ENCODE results near the gene FAM76A. TPM values are rescaled to one million over a fixed set of nuclear protein-coding genes. Genes with fewer than 3 reads are reported as not detected.
A peak's percentile ranks its signal among the peaks of the same experiment; 100 is the strongest.
"Not testable (repeated sequence)": the region's sequence is repeated elsewhere in the genome, so short reads cannot be mapped to it uniquely, and the experiment has no call there.

Gene FAM76A
- total RNA-seq, 4 donors from 2014 or later = 4.9 to 14.7 (median 9.5) TPM

- peaks cover 14 to 63% (median 27%) of the 10 kb centered on the region in 3 donors for H3K4me1 ChIP-seq
- intact Hi-C loops (cut with DNase I) = no loop called here
- H3K4me3 ChIP-seq = peak overlapping the region; percentile 64 to 93 (median 83)
- TF ChIP-seq CTCF (IDR thresholded peaks at IDR 0.05) (no peak), POLR2A (IDR thresholded peaks at IDR 0.05) (peak in 1 of 4 donors; percentile 6)
- DNase-seq = no peak
- H3K27ac ChIP-seq = peak overlapping the region; percentile 94 to 99 (median 97)
- no peaks in the 10 kb centered on the region for H3K27me3 ChIP-seq
- H3K36me3 ChIP-seq = peaks cover 0 to 13% (median 0%) of the 10 kb centered on the region in 3 donors
- H3K9me3 ChIP-seq = no peaks in the 10 kb centered on the region
- 15 to 27% methylated on average over 3 of the region's 3 CpGs for WGBS, 2 donors
Observed at GRCh38 chr1:27773826-27774445, 48.2 kb downstream of the FAM76A start.

DNA sequence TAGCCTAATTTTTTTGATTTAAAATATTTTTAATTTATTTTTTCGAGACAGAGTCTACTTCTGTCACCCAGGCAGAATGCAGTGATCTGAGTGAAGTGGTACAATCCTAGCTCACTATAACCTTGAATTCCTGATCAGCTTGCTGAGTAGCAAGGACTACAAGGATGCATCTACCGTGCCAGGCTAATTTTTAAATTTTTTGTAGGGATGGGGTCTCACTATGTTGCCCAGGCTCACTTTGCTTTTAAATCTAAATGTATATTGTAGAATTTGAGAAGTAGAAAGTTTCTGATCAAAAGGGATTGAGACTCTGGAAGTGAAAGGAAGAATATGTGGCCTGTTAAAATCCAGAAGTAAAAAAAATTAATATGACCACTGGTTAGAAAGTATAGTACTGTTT is 48.9 kb downstream of the FAM76A start:
- no peak for DNase-seq
- TF ChIP-seq POLR2A (IDR thresholded peaks at IDR 0.05) (no peak), CTCF (IDR thresholded peaks at IDR 0.05) (no peak)
- Histone ChIP-seq H3K36me3 (peaks cover 0 to 16% (median 0%) of the 10 kb centered on the region in 3 donors), H3K27me3 (no peaks in the 10 kb centered on the region), H3K9me3 (no peaks in the 10 kb centered on the region), H3K4me1 (peaks cover 14 to 70% (median 27%) of the 10 kb centered on the region in 3 donors), H3K4me3 (peak overlapping the region; percentile 64 to 93 (median 83)), H3K27ac (peak overlapping the region in 3 of 4 donors; percentile 94 to 97 (median 97))
- intact Hi-C loops (cut with DNase I) = no loop called here
- WGBS, 2 donors = 71 to 87% methylated on average over 2 of the region's 2 CpGs

DNA sequence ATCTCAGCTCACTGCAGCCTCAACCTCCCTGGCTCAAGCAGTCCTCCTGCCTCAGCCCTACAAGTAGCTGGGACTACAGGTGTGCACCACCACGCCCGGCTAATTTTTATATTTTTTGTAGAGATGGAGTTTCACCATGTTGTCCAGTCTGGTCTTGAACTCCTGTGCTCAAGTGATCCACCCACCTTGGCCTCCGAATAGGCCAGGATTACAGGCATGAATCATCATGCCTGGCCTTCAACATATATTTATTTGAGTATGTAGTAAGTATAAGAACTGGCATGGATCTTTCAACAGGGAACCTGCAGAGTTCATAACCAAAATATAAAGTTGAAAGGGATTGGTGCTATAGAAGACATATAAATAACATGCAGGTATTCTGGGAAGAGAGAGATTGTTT is 49.6 kb downstream of the FAM76A start:
- WGBS, 2 donors = 31 to 66% methylated on average over 3 of the region's 3 CpGs
- H3K4me3 ChIP-seq; DNase-seq; intact Hi-C loops (cut with DNase I); H3K9me3 ChIP-seq; H3K27me3 ChIP-seq: not testable (repeated sequence)
- H3K27ac ChIP-seq = peak overlapping the region in 2 of 4 donors; percentile 97
- peaks cover 14 to 73% (median 27%) of the 10 kb centered on the region in 3 donors for H3K4me1 ChIP-seq
- H3K36me3 ChIP-seq = peaks cover 0 to 23% (median 0%) of the 10 kb centered on the region in 3 donors

DNA sequence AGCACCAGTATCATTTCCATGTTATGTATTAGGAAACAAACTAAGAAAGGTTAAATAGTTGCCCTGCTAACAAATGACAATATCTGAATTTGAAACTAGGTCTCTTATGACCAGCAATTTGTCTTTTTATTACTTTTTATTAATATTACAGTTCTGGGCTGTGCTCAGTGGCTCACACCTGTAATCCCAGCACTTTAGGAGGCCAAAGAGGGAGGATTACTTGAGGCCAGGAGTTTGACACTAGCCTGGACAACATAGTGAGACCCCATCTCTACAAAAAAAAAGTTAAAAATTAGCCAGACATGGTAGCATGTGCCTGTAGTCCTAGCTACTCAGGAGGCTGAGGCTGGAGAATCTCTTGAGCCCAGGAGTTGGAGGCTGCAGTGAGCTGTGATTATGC is 50.5 kb downstream of the FAM76A start:
- peaks cover 19 to 79% (median 27%) of the 10 kb centered on the region in 3 donors for H3K4me1 ChIP-seq
- H3K4me3 ChIP-seq; DNase-seq; H3K27ac ChIP-seq; intact Hi-C loops (cut with DNase I); H3K27me3 ChIP-seq; H3K9me3 ChIP-seq: not testable (repeated sequence)
- peaks cover 0 to 24% (median 0%) of the 10 kb centered on the region in 3 donors for H3K36me3 ChIP-seq

DNA sequence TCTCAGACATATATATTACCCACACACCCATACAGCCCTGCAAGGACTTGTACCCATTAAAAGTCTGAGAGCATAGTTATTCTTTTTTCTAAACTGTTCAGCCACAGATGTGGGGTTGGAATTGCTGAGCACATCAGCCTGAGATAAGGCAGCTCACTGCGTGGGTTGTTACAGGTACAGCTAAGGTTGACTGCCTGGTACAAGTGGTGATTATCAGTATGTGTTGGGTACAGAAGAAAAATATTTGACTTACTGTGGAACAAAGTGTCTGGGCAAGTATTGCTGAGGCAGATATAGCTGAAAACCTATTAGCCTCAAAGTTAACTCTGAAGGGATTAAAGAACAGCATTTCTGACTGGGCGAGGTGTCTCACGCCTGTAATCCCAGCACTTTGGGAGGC is 52.3 kb downstream of the FAM76A start:
- Histone ChIP-seq H3K27ac (peak overlapping the region in 1 of 4 donors; percentile 17), H3K4me1 (peaks cover 19 to 78% (median 27%) of the 10 kb centered on the region in 3 donors), H3K27me3 (no peaks in the 10 kb centered on the region), H3K4me3 (no peak overlapping the region), H3K36me3 (peaks cover 0 to 28% (median 0%) of the 10 kb centered on the region in 3 donors), H3K9me3 (no peaks in the 10 kb centered on the region)
- no peak for DNase-seq
- TF ChIP-seq CTCF (IDR thresholded peaks at IDR 0.05) = no peak
- intact Hi-C loops (cut with DNase I) = no loop called here
- 81 to 84% methylated on average over 3 of the region's 3 CpGs for WGBS, 2 donors

DNA sequence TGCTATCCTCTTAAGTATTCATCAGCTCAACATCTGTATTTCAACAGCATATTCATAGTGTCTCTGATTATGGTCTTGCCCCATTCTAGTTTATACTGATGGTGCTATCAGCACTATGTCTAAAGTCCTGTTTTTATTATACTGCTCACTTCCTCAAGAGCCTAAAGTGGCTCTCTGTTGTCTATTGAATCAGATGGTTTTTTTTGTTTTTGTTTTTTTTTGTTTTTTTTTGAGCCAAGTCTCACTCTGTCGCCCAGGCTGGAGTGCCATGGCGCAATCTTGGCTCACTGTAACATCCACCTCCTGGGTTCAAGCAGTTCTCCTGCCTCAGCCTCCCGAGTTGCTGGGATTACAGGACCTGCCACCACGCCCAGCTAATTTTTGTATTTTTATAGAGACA is 53.4 kb downstream of the FAM76A start:
- Histone ChIP-seq H3K4me3 (no peak overlapping the region), H3K4me1 (peaks cover 24 to 84% (median 31%) of the 10 kb centered on the region in 3 donors), H3K27me3 (no peaks in the 10 kb centered on the region), H3K27ac (no peak overlapping the region), H3K36me3 (peaks cover 0 to 28% (median 0%) of the 10 kb centered on the region in 3 donors), H3K9me3 (no peaks in the 10 kb centered on the region)
- DNase-seq = no peak
- intact Hi-C loops (cut with DNase I) = no loop called here
- WGBS, 2 donors = 76 to 91% methylated on average over 4 of the region's 4 CpGs
- TF ChIP-seq POLR2A (IDR thresholded peaks at IDR 0.05) (no peak), CTCF (IDR thresholded peaks at IDR 0.05) (no peak)

Data from esophagus squamous epithelium (tissue), 5 donors.